H1 (cell line): ENCODE measurements around the gene LONP2. TPM values are rescaled to one million over a fixed set of nuclear protein-coding genes. Genes with fewer than 3 reads are reported as not detected.

Experiments used
- CTCF ChIA-PET: fragments of 300-600 bp; sonication (Branson Sonifier 250); formaldehyde crosslinking; loops from one replicate; lab custom pipeline; 2021; ENCODE audit not compliant: partially characterized antibody; lab: Charles Lee
- POLR2A ChIA-PET: fragments of 300-600 bp; sonication (Branson Sonifier 250); formaldehyde crosslinking; loops from one replicate; lab custom pipeline; 2021; ENCODE audit warnings: inconsistent platforms; ENCODE audit not compliant: partially characterized antibody; lab: Charles Lee
- DNase-seq, 2 experiments: peaks; one replicate each; pipeline versions ENCODE4 v3.0.0 to v3.0.0-alpha.2; 2010 to 2022; ENCODE audit warnings: low spot score in 2 of 2, low read depth in 1 of 2, mixed read lengths in 1 of 2
- FAIRE-seq: peaks from 2 replicates; lab custom pipeline; 2011; peaks lifted over from hg19 to GRCh38; lab: Jason Lieb, UNC
- H2AFZ ChIP-seq: 2 replicates; pipeline ENCODE4 v1.8.1; 2012; ENCODE audit warnings: low read length, inconsistent platforms
- H2AK5ac ChIP-seq: 2 replicates; pipeline ENCODE4 v1.6.1; 2013; ENCODE audit warnings: low read depth, low read length
- H2BK120ac ChIP-seq: replicated peaks from 2 replicates; pipeline ENCODE3; 2013; ENCODE audit warnings: low read depth, low read length, inconsistent platforms
- H2BK12ac ChIP-seq: 2 replicates; pipeline ENCODE4 v1.6.1; 2013; ENCODE audit warnings: low read depth, low read length
- H2BK15ac ChIP-seq: 2 replicates; pipeline ENCODE4 v1.6.1; 2013; ENCODE audit warnings: low read length
- H2BK20ac ChIP-seq: 2 replicates; pipeline ENCODE4 v1.6.1; 2013; ENCODE audit warnings: low read length
- H2BK5ac ChIP-seq: 2 replicates; pipeline ENCODE4 v1.6.1; 2013; ENCODE audit warnings: low read depth, low read length
- H3K14ac ChIP-seq: 2 replicates; pipeline ENCODE4 v1.6.1; 2013; ENCODE audit warnings: inconsistent platforms; ENCODE audit not compliant: insufficient read length
- H3K18ac ChIP-seq: 2 replicates; pipeline ENCODE4 v1.6.1; 2013; ENCODE audit warnings: low read length; ENCODE audit errors: extremely low read depth
- H3K23ac ChIP-seq: 2 replicates; pipeline ENCODE4 v1.6.1; 2013; ENCODE audit warnings: inconsistent platforms; ENCODE audit not compliant: insufficient read length
- H3K23me2 ChIP-seq: 2 replicates; pipeline ENCODE4 v1.6.1; 2013; ENCODE audit warnings: low read depth, low read length
- H3K27ac ChIP-seq: 2 replicates; pipeline ENCODE4 v1.6.1; 2011; ENCODE audit warnings: low read depth, low read length, inconsistent platforms
- H3K27me3 ChIP-seq, 4 experiments: replicated peaks in 1 of 4; 1 replicate in 1 of 4; 2 replicates in 3 of 4; pipeline versions ENCODE4 v1.6.1 to v1.8.1; 2011 to 2013; ENCODE audit warnings: low read length in 3 of 4, mild to moderate bottlenecking in 3 of 4, inconsistent platforms in 2 of 4, mixed read lengths in 2 of 4, moderate library complexity in 1 of 4; ENCODE audit not compliant: control insufficient read depth in 3 of 4, insufficient read depth in 3 of 4; ENCODE audit errors: extremely low read depth in 1 of 4
- H3K36me3 ChIP-seq, 4 experiments: 2 replicates each; pipeline versions ENCODE4 v1.6.1 to v1.8.1; 2011 to 2013; ENCODE audit warnings: mild to moderate bottlenecking in 4 of 4, low read length in 3 of 4, moderate library complexity in 2 of 4, control low read depth in 1 of 4, inconsistent platforms in 1 of 4; ENCODE audit not compliant: insufficient read depth in 4 of 4, control insufficient read depth in 2 of 4
- H3K4ac ChIP-seq: replicated peaks from 2 replicates; pipeline ENCODE3; 2013; ENCODE audit warnings: low read length, low read depth, mixed read lengths, inconsistent platforms; ENCODE audit not compliant: insufficient read length
- H3K4me1 ChIP-seq, 4 experiments: replicated peaks in 1 of 4; 1 replicate in 1 of 4; 2 replicates in 3 of 4; pipeline versions ENCODE4 v1.6.1 to v1.8.1; 2011 to 2013; ENCODE audit warnings: low read length in 3 of 4, inconsistent platforms in 2 of 4, mixed read lengths in 1 of 4; ENCODE audit not compliant: insufficient read depth in 4 of 4, control insufficient read depth in 3 of 4
- H3K4me2 ChIP-seq, 2 experiments: 2 replicates each; pipeline versions ENCODE4 v1.6.1 to v1.8.1; 2011 to 2013; ENCODE audit warnings: low read depth in 2 of 2, low read length in 2 of 2, control low read depth in 1 of 2, inconsistent platforms in 1 of 2, mild to moderate bottlenecking in 1 of 2; ENCODE audit not compliant: insufficient read depth in 1 of 2
- H3K4me3 ChIP-seq, 4 experiments: fragments of 200-600, 300-600 bp in 1 of 4; sonication (generic), shearing (Covaris generic), sonication (Bioruptor Twin) in 1 of 4; 2 replicates each; pipeline versions ENCODE4 v1.5.1 to v1.8.1; 2011 to 2016; ENCODE audit warnings: low read length in 4 of 4, low read depth in 3 of 4, control low read depth in 2 of 4, inconsistent platforms in 2 of 4, mild to moderate bottlenecking in 2 of 4, mixed read lengths in 1 of 4, moderate library complexity in 1 of 4; ENCODE audit not compliant: insufficient read depth in 2 of 4; ENCODE audit errors: extremely low read depth in 1 of 4
- H3K56ac ChIP-seq: replicated peaks from 2 replicates; pipeline ENCODE3; 2013; ENCODE audit warnings: low read depth, mild to moderate bottlenecking, mixed read lengths, low read length, inconsistent platforms; ENCODE audit not compliant: insufficient read length
- H3K79me1 ChIP-seq: 2 replicates; pipeline ENCODE4 v1.6.1; 2013; ENCODE audit warnings: low read depth, low read length, control low read depth
- H3K79me2 ChIP-seq, 2 experiments: 2 replicates each; pipeline versions ENCODE4 v1.6.1 to v1.8.1; 2012 to 2013; ENCODE audit warnings: low read length in 2 of 2, mild to moderate bottlenecking in 2 of 2, inconsistent platforms in 1 of 2; ENCODE audit not compliant: insufficient read depth in 2 of 2, control insufficient read depth in 1 of 2
- H3K9ac ChIP-seq, 4 experiments: replicated peaks in 1 of 4; 1 replicate in 1 of 4; 2 replicates in 3 of 4; pipeline versions ENCODE4 v1.6.1 to v1.8.1; 2011 to 2013; ENCODE audit warnings: low read depth in 3 of 4, low read length in 3 of 4, control low read depth in 2 of 4, mild to moderate bottlenecking in 2 of 4, moderate library complexity in 2 of 4, inconsistent platforms in 1 of 4; ENCODE audit errors: extremely low read depth in 1 of 4
- H3K9me3 ChIP-seq, 2 experiments: 2 replicates each; pipeline versions ENCODE4 v1.6.1 to v1.8.1; 2012 to 2013; ENCODE audit warnings: mild to moderate bottlenecking in 2 of 2, moderate library complexity in 2 of 2, control low read depth in 1 of 2, inconsistent platforms in 1 of 2, low read depth in 1 of 2, low read length in 1 of 2, mixed read lengths in 1 of 2; ENCODE audit not compliant: insufficient read depth in 2 of 2
- H4K20me1 ChIP-seq, 2 experiments: replicated peaks in 1 of 2; 2 replicates each; pipeline versions ENCODE3 to v1.8.1; 2011 to 2013; ENCODE audit warnings: inconsistent platforms in 2 of 2, low read length in 2 of 2, mild to moderate bottlenecking in 1 of 2; ENCODE audit not compliant: insufficient read depth in 2 of 2, control insufficient read depth in 1 of 2
- H4K5ac ChIP-seq: 2 replicates; pipeline ENCODE4 v1.6.1; 2013; ENCODE audit warnings: low read length, low read depth, mixed read lengths, inconsistent platforms; ENCODE audit not compliant: insufficient read length
- H4K8ac ChIP-seq: 2 replicates; pipeline ENCODE4 v1.8.0; 2013; ENCODE audit warnings: mild to moderate bottlenecking, moderate library complexity, low read length, inconsistent platforms; ENCODE audit not compliant: insufficient read depth; ENCODE audit errors: extremely low read depth
- H4K91ac ChIP-seq: replicated peaks from 2 replicates; pipeline ENCODE3; 2013; ENCODE audit warnings: low read length, mixed read lengths, inconsistent platforms; ENCODE audit not compliant: insufficient read length
- ATF2 ChIP-seq: IDR thresholded peaks from 2 replicates; pipeline ENCODE4 v1.6.1; 2012; ENCODE audit warnings: low read length, inconsistent platforms
- E2F6 ChIP-seq: IDR thresholded peaks from 2 replicates; pipeline ENCODE4 v1.6.1; 2012; ENCODE audit warnings: inconsistent platforms
- JUN ChIP-seq: IDR thresholded peaks from 2 replicates; pipeline ENCODE4 v1.6.1; 2011; ENCODE audit warnings: low read depth, mild to moderate bottlenecking, improper control_type of control experiment, low read length
- JUND ChIP-seq: IDR thresholded peaks from 2 replicates; pipeline ENCODE4 v1.6.1; 2011; ENCODE audit warnings: mild to moderate bottlenecking, improper control_type of control experiment, low read length
- KDM4A ChIP-seq: IDR thresholded peaks from one replicate; pipeline ENCODE4 v1.7.1; 2012; ENCODE audit warnings: low read depth, mild to moderate bottlenecking, moderate library complexity, low read length, inconsistent platforms; ENCODE audit not compliant: severe bottlenecking
- SIN3A ChIP-seq, 2 experiments: IDR thresholded peaks in 1 of 2; conservative IDR thresholded peaks in 1 of 2; 2 replicates each; pipeline ENCODE4 v1.6.1; 2011 to 2012; ENCODE audit warnings: low read length in 2 of 2, improper control_type of control experiment in 1 of 2, low read depth in 1 of 2, mild to moderate bottlenecking in 1 of 2
- SUZ12 ChIP-seq: fragments of 200-600 bp; sonication (generic); IDR thresholded peaks from 2 replicates; pipeline ENCODE4 v1.6.1; 2012; ENCODE audit warnings: mild to moderate bottlenecking, inconsistent platforms, low read length, moderate library complexity, mixed read lengths
- YY1 ChIP-seq: IDR thresholded peaks from 2 replicates; pipeline ENCODE4 v1.6.1; 2011; ENCODE audit warnings: low read depth, mild to moderate bottlenecking, low read length
- WGBS, 2 experiments: shearing (Covaris generic) in 1 of 2; methylation state at CpG; one replicate each; pipeline versions ENCODE4 v1.1.6 to v1.1.7; 2013 to 2015; ENCODE audit warnings: low lambda C conversion rate in 2 of 2, mixed read lengths in 2 of 2, inconsistent platforms in 1 of 2, low coverage in 1 of 2, missing lambda C conversion rate in 1 of 2; ENCODE audit not compliant: insufficient replicate concordance in 2 of 2, insufficient coverage in 1 of 2, insufficient read length in 1 of 2; ENCODE audit errors: extremely low coverage in 1 of 2, missing lambda C conversion rate in 1 of 2; 5-methylcytosine and 5-hydroxymethylcytosine counted together
- polyA plus RNA-seq, 7 experiments: library from polyadenylated mRNA; depleted of rRNA in 3 of 7; stranded (reverse) in 5 of 7; unstranded in 2 of 7; fragments of >200 nt in 5 of 7; fragments of 200-250 nt in 2 of 7; gene quantifications; 1 replicate in 5 of 7; 2 replicates in 1 of 7; 4 replicates in 1 of 7; pipeline versions ENCODE4 v1.2.1 to v1.2.3, GENCODE V29; 2011 to 2013; ENCODE audit warnings: missing spikeins in 2 of 7, mixed read lengths in 2 of 7
- total RNA-seq: library from RNA; stranded (reverse); fragmentation: NEBNext Ultra II Directional; extraction: Animal tissue kit (Norgen Biotek cat#: 25700); gene quantifications from 2 replicates; pipeline ENCODE4 v1.2.1, GENCODE V29; 2021

The LONP2 gene
- total and polyA plus RNA-seq, 2 of the 8 experiments (the other 6 are each of a cell fraction or from before 2014, with no cell fraction given): 8.1 to 23.1 TPM

GRCh38 chr16:48256579-48257177 lies 12.6 kb downstream of the LONP2 start:
- DNase-seq (no peak), FAIRE-seq (no peak)
- no peak overlapping the region for H3K4me3 ChIP-seq
- no peak overlapping the region for H2BK15ac ChIP-seq
- H3K23me2 ChIP-seq: no peaks in the 10 kb centered on the region
- 90% methylated on average over 7 of the region's 7 CpGs; no CpG with 5 or more reads in 1 of the 2 experiments for WGBS, 2 experiments
- no peak overlapping the region for H3K18ac ChIP-seq
- H2BK5ac ChIP-seq: no peak overlapping the region
- TF ChIP-seq YY1 (no peak), ATF2 (no peak), KDM4A (no peak), E2F6 (no peak), SUZ12 (no peak), JUN (no peak), SIN3A (conservative IDR thresholded peaks at IDR 0.05 in 1 of 2, IDR thresholded peaks at IDR 0.05 in 1 of 2; ENCODE audit: low read depth in 1 of 2, low read length in 2 of 2) (no peak), JUND (no peak)
- H3K56ac ChIP-seq: no peak overlapping the region
- peaks cover 0 to 10% (median 5%) of the 10 kb centered on the region in 4 experiments; a peak in 3 of 8 replicates for H3K36me3 ChIP-seq
- no peaks in the 10 kb centered on the region for H3K79me1 ChIP-seq
- H3K23ac ChIP-seq: no peak overlapping the region
- H4K8ac ChIP-seq: no peak overlapping the region
- CTCF ChIA-PET: interaction anchor here (0.6 to 2.1 kb wide), 10 partner anchors 9 to 361 kb away, joined by 3 to 11 read pairs (median 4); partner anchors contain the start of gene ABCC11
- no peak overlapping the region for H2BK20ac ChIP-seq
- H3K79me2 ChIP-seq: no peaks in the 10 kb centered on the region
- no peak overlapping the region for H2AFZ ChIP-seq
- no peak overlapping the region for H3K14ac ChIP-seq
- no peak overlapping the region for H4K91ac ChIP-seq
- no peak overlapping the region for H3K4ac ChIP-seq
- H2AK5ac ChIP-seq: no peak overlapping the region
- H3K9me3 ChIP-seq: no peaks in the 10 kb centered on the region
- no peaks in the 10 kb centered on the region for H3K4me1 ChIP-seq
- H2BK12ac ChIP-seq: no peak overlapping the region
- H3K9ac ChIP-seq: no peak overlapping the region
- no peaks in the 10 kb centered on the region for H4K20me1 ChIP-seq
- no peak overlapping the region for H3K4me2 ChIP-seq
- H4K5ac ChIP-seq: no peak overlapping the region
- no peak overlapping the region for H3K27ac ChIP-seq
- POLR2A ChIA-PET: no interaction called here
- no peak overlapping the region for H2BK120ac ChIP-seq
- H3K27me3 ChIP-seq: no peaks in the 10 kb centered on the region
